Psoas muscle (tissue), 8 donors: ENCODE data around the gene KCNA1. TPM values are rescaled to one million over a fixed set of nuclear protein-coding genes. Genes with fewer than 3 reads are reported as not detected.

Source experiments
- ATAC-seq, 4 donors: fragments of 200-7000 bp; cut with Tn5 transposase; one replicate each; pipeline ENCODE4 v1.9.1; 2020; ENCODE audit warnings: moderate library complexity in 3 of 4, mild to moderate bottlenecking in 2 of 4
- DNase-seq, 2 donors: peaks; one replicate each; pipeline ENCODE4 v3.0.0-alpha.2; 2020
- H3K27ac ChIP-seq: fragments of 200-600 bp; one replicate; pipeline ENCODE4 v1.8.0; 2022
- H3K27me3 ChIP-seq, 3 donors: fragments of 200-600 bp in 1 of 3; one replicate each; pipeline versions ENCODE4 v1.6.1 to v1.8.0; 2013 to 2022; ENCODE audit warnings: low read length in 2 of 3, mild to moderate bottlenecking in 2 of 3, moderate library complexity in 1 of 3; ENCODE audit not compliant: insufficient read depth in 3 of 3
- H3K36me3 ChIP-seq, 2 donors: fragments of 200-600 bp in 1 of 2; one replicate each; pipeline versions ENCODE4 v1.6.1 to v1.8.0; 2013 to 2022; ENCODE audit warnings: low read depth in 1 of 2, mild to moderate bottlenecking in 1 of 2, moderate library complexity in 1 of 2; ENCODE audit not compliant: insufficient read depth in 1 of 2
- H3K4me1 ChIP-seq: fragments of 200-600 bp; one replicate; pipeline ENCODE4 v1.8.0; 2022
- H3K4me3 ChIP-seq: fragments of 200-600 bp; one replicate; pipeline ENCODE4 v1.8.0; 2022; ENCODE audit warnings: mild to moderate bottlenecking
- H3K9me3 ChIP-seq: fragments of 200-600 bp; one replicate; pipeline ENCODE4 v1.8.0; 2022
- CTCF ChIP-seq: fragments of 200-600 bp; IDR thresholded peaks from one replicate; pipeline ENCODE4 v1.8.0; 2022; ENCODE audit warnings: antibody characterized with exemption
- WGBS, 3 donors: extraction: QIAGEN DNeasy Blood & Tissue Kit; methylation state at CpG; one replicate each; pipeline versions ENCODE4 v1.1.6 to v1.1.7; 2013; 5-methylcytosine and 5-hydroxymethylcytosine counted together
- intact Hi-C, 2 donors: fragments of 100-400 bp; cut with DNase I; formaldehyde crosslinking; loops; one replicate each; pipeline versions ENCODE4 v1.11.0 to v1.14.2; 2022
- polyA plus RNA-seq, 3 donors: library from polyadenylated mRNA; stranded (reverse); fragments of 200-250 nt; gene quantifications; one replicate each; pipeline ENCODE4 v1.2.3, GENCODE V29; 2013
- total RNA-seq, 4 donors: library from RNA; stranded (reverse); fragmentation: NEBNext Ultra II Directional in 2 of 4; extraction: Animal tissue kit (Norgen Biotek cat#: 25700) in 2 of 4; gene quantifications; one replicate each; pipeline versions ENCODE4 v1.2.1 to v1.2.4, GENCODE V29; 2021 to 2023
- donor health status: healthy with polysubstance abuse.
- donor health status: DM: no; HTN: no; CAD: no; lungs with moderate emphysema.
- donor health status: Bipolar disorder and iron deficiency.
- donor health status: healthy.
- donor health status: DM: yes; HTN: yes; CAD: no.
- donor health status: DM: no; HTN: no; CAD: no.
- donor health status: DM: no; HTN: no; CAD: no.
- donor health status: DM: yes; HTN: yes; CAD: no.

The KCNA1 gene
- total and polyA plus RNA-seq, 7 donors = 0.01 to 0.18 (median 0.04) TPM; not detected in 3

- Histone ChIP-seq H3K36me3 (no peaks in the 10 kb centered on the region), H3K27me3 (peaks cover 0 to 34% (median 0%) of the 10 kb centered on the region in 3 donors), H3K4me3 (no peak overlapping the region), H3K4me1 (no peaks in the 10 kb centered on the region), H3K27ac (no peak overlapping the region), H3K9me3 (no peaks in the 10 kb centered on the region)
- no peak for ATAC-seq
- WGBS, 3 donors = 59 to 71% (median 62%) methylated on average over 5 of the region's 5 CpGs
- no peak for DNase-seq
- no peak for TF ChIP-seq CTCF
- intact Hi-C loops = no loop called here
These were observed 48.1 kb downstream of the KCNA1 start for GRCh38 chr12:4957761-4958160.

- Histone ChIP-seq H3K27ac (no peak overlapping the region), H3K27me3 (peaks cover 0 to 29% (median 0%) of the 10 kb centered on the region in 3 donors), H3K4me3 (no peak overlapping the region), H3K4me1 (no peaks in the 10 kb centered on the region), H3K9me3 (no peaks in the 10 kb centered on the region), H3K36me3 (no peaks in the 10 kb centered on the region)
- no peak for TF ChIP-seq CTCF
- DNase-seq = no peak
- WGBS, 3 donors = 57 to 70% (median 68%) methylated on average over 6 of the region's 6 CpGs
- intact Hi-C loops = no loop called here
- no peak for ATAC-seq
These were observed 49.1 kb downstream of the KCNA1 start for GRCh38 chr12:4958697-4959375.

GRCh38 chr12:4959381-4959780 is 49.7 kb downstream of the KCNA1 start:
- Histone ChIP-seq H3K9me3 (no peaks in the 10 kb centered on the region), H3K4me1 (no peaks in the 10 kb centered on the region), H3K27ac (no peak overlapping the region), H3K27me3 (peaks cover 0 to 29% (median 0%) of the 10 kb centered on the region in 3 donors), H3K36me3 (no peaks in the 10 kb centered on the region), H3K4me3 (no peak overlapping the region)
- 70 to 77% (median 72%) methylated on average over 4 of the region's 4 CpGs for WGBS, 3 donors
- TF ChIP-seq CTCF = no peak
- ATAC-seq (no peak), DNase-seq (no peak)
- intact Hi-C loops = no loop called here

GRCh38 chr12:4960030-4960429 is 50.3 kb downstream of the KCNA1 start:
- WGBS, 3 donors = 32 to 42% (median 32%) methylated on average over 13 of the region's 13 CpGs
- Histone ChIP-seq H3K4me3 (no peak overlapping the region), H3K27me3 (peaks cover 0 to 32% (median 0%) of the 10 kb centered on the region in 3 donors), H3K27ac (no peak overlapping the region), H3K9me3 (no peaks in the 10 kb centered on the region), H3K4me1 (no peaks in the 10 kb centered on the region), H3K36me3 (no peaks in the 10 kb centered on the region)
- intact Hi-C loops = no loop called here
- ATAC-seq = no peak
- no peak for DNase-seq
- no peak for TF ChIP-seq CTCF

- H3K27me3 ChIP-seq = peaks cover 0 to 31% (median 0%) of the 10 kb centered on the region in 3 donors
- no peak for TF ChIP-seq CTCF
- ATAC-seq = no peak
- H3K36me3 ChIP-seq = no peaks in the 10 kb centered on the region
- DNase-seq = no peak
- WGBS, 3 donors = 88 to 94% (median 90%) methylated on average over 6 of the region's 6 CpGs
- intact Hi-C loops = no loop called here
- H3K4me1 ChIP-seq = no peaks in the 10 kb centered on the region
- no peaks in the 10 kb centered on the region for H3K9me3 ChIP-seq
- no peak overlapping the region for H3K4me3 ChIP-seq
- no peak overlapping the region for H3K27ac ChIP-seq
These were observed 50.8 kb downstream of the KCNA1 start for GRCh38 chr12:4960547-4960946.
